PC-3 (cell line): ENCODE data around the gene CLASP2. TPM values are rescaled to one million over a fixed set of nuclear protein-coding genes. Genes with fewer than 3 reads are reported as not detected.

Experiments used
- ATAC-seq: fragments of 200-7000 bp; cut with Tn5 transposase; 2 replicates; pipeline ENCODE4 v1.9.1; 2020; ENCODE audit warnings: mild to moderate bottlenecking, moderate library complexity
- BruUV-seq: library from RNA; stranded (reverse); fragments of 400-500 nt; replicated peaks from 2 replicates; lab custom pipeline; 2021; lab: Mats Ljungman, UMichigan
- CTCF ChIA-PET: fragments of 300-600 bp; sonication (Branson Sonifier 250); formaldehyde crosslinking; loops from one replicate; lab custom pipeline; 2022; ENCODE audit warnings: antibody characterized with exemption; lab: Charles Lee
- POLR2A ChIA-PET: fragments of 300-600 bp; sonication (Branson Sonifier 250); formaldehyde crosslinking; loops from one replicate; lab custom pipeline; 2022; ENCODE audit warnings: antibody characterized with exemption; ENCODE audit not compliant: unreplicated experiment; lab: Charles Lee
- DNase-seq: peaks from one replicate; pipeline ENCODE4 v3.0.0-alpha.2; 2015
- H2AFZ ChIP-seq: fragments of 300-600 bp; sonication (generic); 2 replicates; pipeline ENCODE4 v1.6.0; 2016; ENCODE audit warnings: antibody characterized with exemption, low read length
- H3F3A ChIP-seq: fragments of 300-600 bp; sonication (generic); one replicate; pipeline ENCODE4 v1.6.0; 2017; ENCODE audit warnings: antibody characterized with exemption, low read length, control low read depth, mild to moderate bottlenecking; ENCODE audit not compliant: unreplicated experiment
- H3K27ac ChIP-seq: fragments of 300-600 bp; sonication (generic); 2 replicates; pipeline ENCODE4 v1.5.1; 2016; ENCODE audit warnings: mild to moderate bottlenecking, low read length
- H3K27me3 ChIP-seq: fragments of 300-600 bp; sonication (generic); 2 replicates; pipeline ENCODE4 v1.6.1; 2016; ENCODE audit warnings: low read length, mixed read lengths
- H3K36me3 ChIP-seq: fragments of 300-600 bp; sonication (generic); 2 replicates; pipeline ENCODE4 v1.6.1; 2016; ENCODE audit warnings: low read depth, mixed run types, low read length, mixed read lengths
- H3K4me1 ChIP-seq: fragments of 300-600 bp; sonication (generic); 2 replicates; pipeline ENCODE4 v1.5.1; 2016; ENCODE audit warnings: low read length; ENCODE audit not compliant: insufficient read depth
- H3K4me2 ChIP-seq: fragments of 300-600 bp; sonication (generic); 2 replicates; pipeline ENCODE4 v1.6.0; 2016; ENCODE audit warnings: low read length
- H3K4me3 ChIP-seq: fragments of 300-600 bp; sonication (generic); 2 replicates; pipeline ENCODE4 v1.5.1; 2016; ENCODE audit warnings: mild to moderate bottlenecking, low read length, mixed read lengths
- H3K79me2 ChIP-seq: fragments of 300-600 bp; sonication (generic); 2 replicates; pipeline ENCODE4 v1.6.1; 2017; ENCODE audit warnings: low read length, mixed read lengths
- H3K9ac ChIP-seq: fragments of 300-600 bp; sonication (generic); 2 replicates; pipeline ENCODE4 v1.6.0; 2016; ENCODE audit warnings: mild to moderate bottlenecking, low read length
- H3K9me2 ChIP-seq: fragments of 300-600 bp; sonication (generic); replicated peaks from 2 replicates; pipeline ENCODE4 v1.6.1; 2016; ENCODE audit warnings: mixed run types, low read length, mixed read lengths
- H3K9me3 ChIP-seq: fragments of 300-600 bp; sonication (generic); 2 replicates; pipeline ENCODE4 v1.6.1; 2016; ENCODE audit warnings: low read length, mixed read lengths
- H4K20me1 ChIP-seq: fragments of 300-600 bp; sonication (generic); 2 replicates; pipeline ENCODE4 v1.6.1; 2016; ENCODE audit warnings: low read length, mixed read lengths
- CTCF ChIP-seq: fragments of 300-600 bp; sonication (generic); conservative IDR thresholded peaks from 2 replicates; pipeline ENCODE4 v1.5.1; 2017; ENCODE audit warnings: antibody characterized with exemption, low read depth, mild to moderate bottlenecking, low read length
- EZH2 ChIP-seq: fragments of 300-600 bp; sonication (generic); IDR thresholded peaks from one replicate; pipeline ENCODE4 v1.6.1; 2017; ENCODE audit warnings: antibody characterized with exemption, mild to moderate bottlenecking, low read length; ENCODE audit not compliant: unreplicated experiment
- EZH2phosphoT487 ChIP-seq: fragments of 300-600 bp; sonication (generic); IDR thresholded peaks from 2 replicates; pipeline ENCODE4 v1.6.1; 2018; ENCODE audit warnings: mild to moderate bottlenecking, antibody characterized with exemption, low read length, borderline replicate concordance
- intact Hi-C: fragments of 100-400 bp; cut with micrococcal nuclease; formaldehyde crosslinking; loops from 2 replicates; pipeline ENCODE4 v1.9.0; 2023
- total RNA-seq: library from RNA; depleted of rRNA; stranded (reverse); fragments of >200 nt; gene quantifications from 2 replicates; pipeline ENCODE4 v1.2.3, GENCODE V29; 2014

Gene CLASP2
- total RNA-seq, 1 experiment from 2014 or later, result 84.8 TPM

GRCh38 chr3:33659856-33660434 is 58.1 kb downstream of the CLASP2 start:
- POLR2A ChIA-PET, result no interaction called here
- H2AFZ ChIP-seq, result no peak overlapping the region
- H3K27me3 ChIP-seq, result no peaks in the 10 kb centered on the region
- intact Hi-C loops, result no loop called here
- no peak overlapping the region for H3K9ac ChIP-seq
- H3K4me1 ChIP-seq, result peaks cover 27% of the 10 kb centered on the region
- no peaks in the 10 kb centered on the region for H3K9me3 ChIP-seq
- no peaks in the 10 kb centered on the region for H3K36me3 ChIP-seq
- H3K79me2 ChIP-seq, result peaks cover 12% of the 10 kb centered on the region; the same call in 1 of the 2 replicates
- TF ChIP-seq CTCF (no peak), EZH2 (no peak), EZH2phosphoT487 (no peak)
- no peak overlapping the region for H3K4me3 ChIP-seq
- BruUV-seq, result no TSS peak
- no peaks in the 10 kb centered on the region for H3K9me2 ChIP-seq
- no peaks in the 10 kb centered on the region for H4K20me1 ChIP-seq
- DNase-seq, result no peak
- no peak overlapping the region for H3K4me2 ChIP-seq
- CTCF ChIA-PET, result no interaction called here
- no peak overlapping the region for H3K27ac ChIP-seq
- ATAC-seq, result no peak
- peaks cover 9% of the 10 kb centered on the region for H3F3A ChIP-seq

GRCh38 chr3:33658991-33659848 is 58.8 kb downstream of the CLASP2 start:
- ChIA-PET CTCF (no interaction called here), POLR2A (no interaction called here)
- Histone ChIP-seq H3K4me3 (no peak overlapping the region), H3K9me3 (no peaks in the 10 kb centered on the region), H3K9me2 (no peaks in the 10 kb centered on the region), H3K36me3 (no peaks in the 10 kb centered on the region), H2AFZ (no peak overlapping the region), H4K20me1 (no peaks in the 10 kb centered on the region), H3F3A (peaks cover 9% of the 10 kb centered on the region), H3K27ac (no peak overlapping the region), H3K79me2 (peaks cover 12% of the 10 kb centered on the region; the same call in 1 of the 2 replicates), H3K4me1 (peaks cover 20% of the 10 kb centered on the region), H3K27me3 (no peaks in the 10 kb centered on the region), H3K9ac (no peak overlapping the region), H3K4me2 (no peak overlapping the region)
- intact Hi-C loops, result no loop called here
- TF ChIP-seq CTCF, result no peak
- TF ChIP-seq EZH2phosphoT487, result no peak
- TF ChIP-seq EZH2, result no peak
- no TSS peak for BruUV-seq
- ATAC-seq (no peak), DNase-seq (no peak)
